ENCODE data around the gene DDX10.

Gene DDX10

GRCh38 chr11:108958368-108959104 lies 293.7 kb downstream of the DDX10 start:
- H3K4me3 ChIP-seq (ENCODE audit: low read depth in 1 of 2, low read length in 1 of 2): no peak overlapping the region
- H3K4me1 ChIP-seq (ENCODE audit: control insufficient read depth in 1 of 2, insufficient read depth in 1 of 2, low read depth in 1 of 2, low read length in 1 of 2): no peaks in the 10 kb centered on the region
- no peak for TF ChIP-seq CTCF (IDR thresholded peaks at IDR 0.05)
- H3K27me3 ChIP-seq: no peaks in the 10 kb centered on the region
- H3K36me3 ChIP-seq: no peaks in the 10 kb centered on the region
- H3K27ac ChIP-seq: no peak overlapping the region
- H3K9me3 ChIP-seq: no peaks in the 10 kb centered on the region

- H3K27me3 ChIP-seq: no peaks in the 10 kb centered on the region
- H3K27ac ChIP-seq: no peak overlapping the region
- no peaks in the 10 kb centered on the region for H3K4me1 ChIP-seq (ENCODE audit: control insufficient read depth in 1 of 2, insufficient read depth in 1 of 2, low read depth in 1 of 2, low read length in 1 of 2)
- H3K36me3 ChIP-seq: no peaks in the 10 kb centered on the region
- no peak overlapping the region for H3K4me3 ChIP-seq (ENCODE audit: low read depth in 1 of 2, low read length in 1 of 2)
- H3K9me3 ChIP-seq: no peaks in the 10 kb centered on the region
- no peak for TF ChIP-seq CTCF (IDR thresholded peaks at IDR 0.05)
Measured at GRCh38 chr11:108959105-108959761, 294.4 kb downstream of the DDX10 start.

GRCh38 chr11:108959874-108960273 lies 295.0 kb downstream of the DDX10 start:
- Histone ChIP-seq H3K36me3 (no peaks in the 10 kb centered on the region), H3K27me3 (no peaks in the 10 kb centered on the region), H3K27ac (no peak overlapping the region), H3K4me3 (ENCODE audit: low read depth in 1 of 2, low read length in 1 of 2) (no peak overlapping the region), H3K9me3 (no peaks in the 10 kb centered on the region), H3K4me1 (ENCODE audit: control insufficient read depth in 1 of 2, insufficient read depth in 1 of 2, low read depth in 1 of 2, low read length in 1 of 2) (no peaks in the 10 kb centered on the region)
- TF ChIP-seq CTCF (IDR thresholded peaks at IDR 0.05): no peak

GRCh38 chr11:108960501-108960900 lies 295.6 kb downstream of the DDX10 start:
- H3K36me3 ChIP-seq: no peaks in the 10 kb centered on the region
- no peak overlapping the region for H3K27ac ChIP-seq
- no peak for TF ChIP-seq CTCF (IDR thresholded peaks at IDR 0.05)
- peaks cover 3 to 4% of the 10 kb centered on the region in 2 experiments for H3K4me1 ChIP-seq (ENCODE audit: control insufficient read depth in 1 of 2, insufficient read depth in 1 of 2, low read depth in 1 of 2, low read length in 1 of 2)
- no peaks in the 10 kb centered on the region for H3K9me3 ChIP-seq
- H3K27me3 ChIP-seq: no peaks in the 10 kb centered on the region
- H3K4me3 ChIP-seq (ENCODE audit: low read depth in 1 of 2, low read length in 1 of 2): no peak overlapping the region

GRCh38 chr11:108961095-108961494 lies 296.2 kb downstream of the DDX10 start:
- TF ChIP-seq CTCF (IDR thresholded peaks at IDR 0.05): no peak
- Histone ChIP-seq H3K27ac (no peak overlapping the region), H3K27me3 (no peaks in the 10 kb centered on the region), H3K9me3 (no peaks in the 10 kb centered on the region), H3K4me1 (ENCODE audit: control insufficient read depth in 1 of 2, insufficient read depth in 1 of 2, low read depth in 1 of 2, low read length in 1 of 2) (peaks cover 4 to 6% of the 10 kb centered on the region in 2 experiments), H3K36me3 (no peaks in the 10 kb centered on the region), H3K4me3 (ENCODE audit: low read depth in 1 of 2, low read length in 1 of 2) (no peak overlapping the region)
